H9 (cell line): ENCODE data around the gene NKAIN4. TPM values are rescaled to one million over a fixed set of nuclear protein-coding genes. Genes with fewer than 3 reads are reported as not detected.

Experiments used
- DNase-seq: peaks from one replicate; pipeline ENCODE4 v3.0.0-alpha.2; 2017
- H2AFZ ChIP-seq: one replicate; pipeline ENCODE4 v1.6.1; 2013; ENCODE audit warnings: mild to moderate bottlenecking, low read length, control low read depth, moderate library complexity
- H2AK5ac ChIP-seq: 2 replicates; pipeline ENCODE4 v1.6.1; 2013; ENCODE audit warnings: low read length, control low read depth, mixed read lengths; ENCODE audit not compliant: insufficient read length
- H2BK120ac ChIP-seq: one replicate; pipeline ENCODE4 v1.6.1; 2013; ENCODE audit warnings: low read depth, mild to moderate bottlenecking, low read length, control low read depth, inconsistent platforms; ENCODE audit not compliant: poor library complexity, severe bottlenecking
- H2BK12ac ChIP-seq: 2 replicates; pipeline ENCODE4 v1.6.1; 2013; ENCODE audit warnings: low read length, control low read depth, mixed read lengths, low read depth; ENCODE audit not compliant: insufficient read length
- H2BK15ac ChIP-seq: 2 replicates; pipeline ENCODE4 v1.6.1; 2013; ENCODE audit warnings: low read depth, low read length, control low read depth
- H2BK20ac ChIP-seq: one replicate; pipeline ENCODE4 v1.6.1; 2013; ENCODE audit warnings: low read depth, mild to moderate bottlenecking, low read length, control low read depth, inconsistent platforms; ENCODE audit not compliant: poor library complexity, severe bottlenecking
- H2BK5ac ChIP-seq: 2 replicates; pipeline ENCODE4 v1.6.1; 2013; ENCODE audit warnings: low read length, control low read depth, mixed read lengths; ENCODE audit not compliant: insufficient read length
- H3K14ac ChIP-seq: 2 replicates; pipeline ENCODE4 v1.6.1; 2013; ENCODE audit warnings: low read length, control low read depth; ENCODE audit not compliant: insufficient read depth
- H3K18ac ChIP-seq: 2 replicates; pipeline ENCODE4 v1.6.1; 2013; ENCODE audit warnings: low read depth, mild to moderate bottlenecking, mixed read lengths, low read length, control low read depth; ENCODE audit not compliant: insufficient read length
- H3K23ac ChIP-seq: 2 replicates; pipeline ENCODE4 v1.6.1; 2013; ENCODE audit warnings: low read length, control low read depth, mixed read lengths, low read depth; ENCODE audit not compliant: insufficient read length
- H3K23me2 ChIP-seq: 2 replicates; pipeline ENCODE4 v1.6.1; 2013; ENCODE audit warnings: low read depth, mild to moderate bottlenecking, mixed read lengths, low read length, control low read depth; ENCODE audit not compliant: insufficient read length, poor library complexity, severe bottlenecking
- H3K27ac ChIP-seq: 2 replicates; pipeline ENCODE4 v1.5.1; 2013; ENCODE audit warnings: low read length, control low read depth, mixed read lengths, low read depth; ENCODE audit not compliant: insufficient read length
- H3K27me3 ChIP-seq: 2 replicates; pipeline ENCODE4 v1.6.1; 2013; ENCODE audit warnings: low read length, control low read depth, inconsistent platforms; ENCODE audit not compliant: insufficient read depth
- H3K4ac ChIP-seq: 2 replicates; pipeline ENCODE4 v1.6.1; 2013; ENCODE audit warnings: low read depth, mild to moderate bottlenecking, control low read depth, inconsistent platforms, low read length, moderate library complexity
- H3K4me1 ChIP-seq: 2 replicates; pipeline ENCODE4 v1.6.1; 2013; ENCODE audit warnings: low read length, control low read depth, inconsistent platforms; ENCODE audit not compliant: insufficient read depth
- H3K4me2 ChIP-seq: 2 replicates; pipeline ENCODE4 v1.6.1; 2013; ENCODE audit warnings: low read length, control low read depth, mixed read lengths; ENCODE audit not compliant: insufficient read length, insufficient read depth
- H3K56ac ChIP-seq: 2 replicates; pipeline ENCODE4 v1.6.1; 2013; ENCODE audit warnings: low read depth, mild to moderate bottlenecking, mixed read lengths, low read length, control low read depth; ENCODE audit not compliant: insufficient read length
- H3K79me1 ChIP-seq: 2 replicates; pipeline ENCODE4 v1.6.1; 2013; ENCODE audit warnings: low read depth, mild to moderate bottlenecking, moderate library complexity, low read length, control low read depth, inconsistent platforms; ENCODE audit not compliant: insufficient read depth, poor library complexity, severe bottlenecking
- H3K79me2 ChIP-seq: 2 replicates; pipeline ENCODE4 v1.6.1; 2013; ENCODE audit warnings: low read length, control low read depth, inconsistent platforms; ENCODE audit not compliant: insufficient read depth
- H3K9ac ChIP-seq: 2 replicates; pipeline ENCODE4 v1.6.1; 2013; ENCODE audit warnings: low read length, control low read depth, mixed read lengths; ENCODE audit not compliant: insufficient read length; ENCODE audit errors: extremely low read depth
- H3K9me3 ChIP-seq: one replicate; pipeline ENCODE4 v1.6.1; 2013; ENCODE audit warnings: low read depth, low read length, inconsistent platforms; ENCODE audit not compliant: control insufficient read depth
- H3T11ph ChIP-seq: one replicate; pipeline ENCODE4 v1.6.1; 2013; ENCODE audit warnings: mild to moderate bottlenecking, low read length, control low read depth, inconsistent platforms
- H4K20me1 ChIP-seq: one replicate; pipeline ENCODE4 v1.6.1; 2013; ENCODE audit not compliant: control insufficient read depth, insufficient read length, insufficient read depth
- H4K5ac ChIP-seq: 2 replicates; pipeline ENCODE4 v1.6.1; 2013; ENCODE audit warnings: low read depth, mild to moderate bottlenecking, mixed read lengths, low read length, control low read depth; ENCODE audit not compliant: insufficient read length
- H4K8ac ChIP-seq: replicated peaks from 2 replicates; pipeline ENCODE4 v1.6.1; 2013; ENCODE audit warnings: low read length, control low read depth, mixed read lengths, low read depth; ENCODE audit not compliant: insufficient read length
- H4K91ac ChIP-seq: 2 replicates; pipeline ENCODE4 v1.6.1; 2013; ENCODE audit warnings: low read depth, mild to moderate bottlenecking, moderate library complexity, mixed read lengths, low read length, control low read depth; ENCODE audit not compliant: insufficient read length
- H3K27ac Mint-ChIP-seq, 3 experiments: 2 replicates in 2 of 3; 3 replicates in 1 of 3; pipeline ENCODE4 v1.8.0; 2020 to 2021; ENCODE audit warnings: mixed read lengths in 3 of 3, mild to moderate bottlenecking in 1 of 3, moderate library complexity in 1 of 3
- H3K27me3 Mint-ChIP-seq: 2 replicates; pipeline ENCODE4 v1.8.0; 2021; ENCODE audit warnings: low read depth, mild to moderate bottlenecking, moderate library complexity, mixed read lengths
- H3K36me3 Mint-ChIP-seq, 3 experiments: 2 replicates in 2 of 3; 3 replicates in 1 of 3; pipeline ENCODE4 v1.8.0; 2020 to 2021; ENCODE audit warnings: low read depth in 3 of 3, mixed read lengths in 3 of 3; ENCODE audit not compliant: insufficient read depth in 1 of 3
- H3K4me1 Mint-ChIP-seq, 2 experiments: 2 replicates each; pipeline ENCODE4 v1.8.0; 2020; ENCODE audit warnings: mixed read lengths in 2 of 2
- H3K4me3 Mint-ChIP-seq, 2 experiments: 2 replicates in 1 of 2; 3 replicates in 1 of 2; pipeline ENCODE4 v1.8.0; 2020 to 2021; ENCODE audit warnings: mild to moderate bottlenecking in 2 of 2, mixed read lengths in 2 of 2, moderate library complexity in 1 of 2
- H3K9me3 Mint-ChIP-seq, 2 experiments: 2 replicates in 1 of 2; 3 replicates in 1 of 2; pipeline ENCODE4 v1.8.0; 2020; ENCODE audit warnings: mild to moderate bottlenecking in 2 of 2, mixed read lengths in 2 of 2, moderate library complexity in 1 of 2
- CTCF ChIP-seq: fragments of 200-600 bp; sonication (generic); conservative IDR thresholded peaks from 3 replicates; pipeline ENCODE4 v1.8.0; 2021; ENCODE audit warnings: antibody characterized with exemption, mild to moderate bottlenecking
- WGBS: extraction: QIAGEN DNeasy Blood & Tissue Kit; methylation state at CpG from one replicate; pipeline ENCODE4 v1.1.7; 2013; ENCODE audit warnings: missing lambda C conversion rate, low lambda C conversion rate, mixed read lengths; ENCODE audit not compliant: insufficient read length; ENCODE audit errors: extremely low coverage; 5-methylcytosine and 5-hydroxymethylcytosine counted together
- total RNA-seq: library from RNA; stranded (reverse); gene quantifications from 2 replicates; pipeline ENCODE4 v1.2.1, GENCODE V29; 2021

The NKAIN4 gene
- total RNA-seq, 1 experiment from 2014 or later, result 20.9 TPM

GRCh38 chr20:63232235-63233060 is 21.8 kb downstream of the NKAIN4 start:
- Histone ChIP-seq H2AFZ (no peak overlapping the region), H2BK15ac (no peak overlapping the region), H4K91ac (no peak overlapping the region), H3T11ph (no peak overlapping the region), H2BK5ac (no peak overlapping the region), H3K79me1 (no peaks in the 10 kb centered on the region), H3K9ac (no peak overlapping the region), H3K27ac (no peak overlapping the region), H3K14ac (no peak overlapping the region), H3K4ac (no peak overlapping the region), H4K20me1 (no peaks in the 10 kb centered on the region), H2AK5ac (no peak overlapping the region), H3K23ac (no peak overlapping the region), H3K27me3 (no peaks in the 10 kb centered on the region), H3K4me1 (peaks cover 2% of the 10 kb centered on the region; the same call in 1 of the 2 replicates), H2BK120ac (no peak overlapping the region), H3K9me3 (no peaks in the 10 kb centered on the region), H2BK12ac (no peak overlapping the region), H3K23me2 (no peaks in the 10 kb centered on the region), H4K8ac (no peak overlapping the region), H3K4me2 (no peak overlapping the region), H4K5ac (no peak overlapping the region), H2BK20ac (no peak overlapping the region), H3K79me2 (no peaks in the 10 kb centered on the region), H3K56ac (no peak overlapping the region), H3K18ac (no peak overlapping the region)
- no CpG with 5 or more reads among the region's 18 CpGs for WGBS
- Mint-ChIP-seq H3K27me3 (peaks cover 17% of the 10 kb centered on the region), H3K27ac (no peak overlapping the region), H3K9me3 (no peaks in the 10 kb centered on the region; a peak in 1 of 5 replicates), H3K4me3 (no peak overlapping the region), H3K36me3 (no peaks in the 10 kb centered on the region), H3K4me1 (peaks cover 33 to 57% of the 10 kb centered on the region in 2 experiments)
- TF ChIP-seq CTCF, result no peak
- DNase-seq, result no peak
